K562 (cell line): ENCODE data around the gene PACRG. TPM values are rescaled to one million over a fixed set of nuclear protein-coding genes. Genes with fewer than 3 reads are reported as not detected.

Experiments used
- ATAC-seq: fragments of 200-7000 bp; cut with Tn5 transposase; 3 replicates; pipeline ENCODE4 v1.9.1; 2020; ENCODE audit warnings: moderate library complexity
- BruUV-seq: library from RNA; stranded (reverse); fragments of 400-500 nt; replicated peaks from 2 replicates; lab custom pipeline; 2021; lab: Mats Ljungman, UMichigan
- CTCF ChIA-PET: fragments of 300-600 bp; formaldehyde crosslinking; extraction: SDS; loops from one replicate; lab custom pipeline; 2021; ENCODE audit warnings: low intra/inter-chr PET ratio; lab: Yijun Ruan, JAX
- POLR2A ChIA-PET: fragments of 300-600, 350-650 bp; sonication (Branson Sonifier 250); formaldehyde crosslinking; extraction: SDS; loops from one replicate; lab custom pipeline; 2021; ENCODE audit warnings: antibody characterized with exemption, inconsistent platforms; lab: Yijun Ruan, JAX
- DNase-seq, 4 experiments: peaks; one replicate each; pipeline versions ENCODE4 v3.0.0 to v3.0.0-alpha.2; 2011 to 2018; ENCODE audit warnings: low spot score in 3 of 4, mixed read lengths in 3 of 4; ENCODE audit errors: extremely low read depth in 1 of 4
- FAIRE-seq: peaks from 2 replicates; lab custom pipeline; 2011; peaks lifted over from hg19 to GRCh38; lab: Jason Lieb, UNC
- H2AFZ ChIP-seq: 2 replicates; pipeline ENCODE4 v1.6.0; 2011; ENCODE audit warnings: low read depth, low read length, control low read depth, inconsistent platforms
- H3K27ac ChIP-seq: fragments of 200-600 bp; 3 replicates; pipeline ENCODE4 v1.8.0; 2011; ENCODE audit warnings: low read depth, mild to moderate bottlenecking, control low read depth, inconsistent platforms, low read length, moderate library complexity, mixed read lengths; ENCODE audit errors: extremely low read depth
- H3K27me3 ChIP-seq, 2 experiments: fragments of 300-600 bp in 1 of 2; 2 replicates in 1 of 2; 3 replicates in 1 of 2; pipeline versions ENCODE4 v1.6.0 to v1.8.0; 2011; ENCODE audit warnings: inconsistent platforms in 2 of 2, low read length in 2 of 2, mild to moderate bottlenecking in 1 of 2, mixed read lengths in 1 of 2, moderate library complexity in 1 of 2; ENCODE audit not compliant: control insufficient read depth in 2 of 2, insufficient read depth in 2 of 2
- H3K36me3 ChIP-seq: fragments of 300-600 bp; 3 replicates; pipeline ENCODE4 v1.8.0; 2011; ENCODE audit warnings: mild to moderate bottlenecking, low read length, inconsistent platforms; ENCODE audit not compliant: control insufficient read depth, insufficient read depth
- H3K4me1 ChIP-seq, 2 experiments: fragments of 200-600 bp in 1 of 2; replicated peaks in 1 of 2; 2 replicates in 1 of 2; 3 replicates in 1 of 2; pipeline versions ENCODE4 v1.5.1 to v1.8.0; 2011; ENCODE audit warnings: inconsistent platforms in 2 of 2, low read length in 2 of 2, mild to moderate bottlenecking in 1 of 2, mixed read lengths in 1 of 2, moderate library complexity in 1 of 2; ENCODE audit not compliant: control insufficient read depth in 2 of 2, insufficient read depth in 2 of 2
- H3K4me2 ChIP-seq: 2 replicates; pipeline ENCODE4 v1.6.1; 2011; ENCODE audit warnings: low read length, control low read depth, inconsistent platforms, mixed read lengths; ENCODE audit not compliant: insufficient read depth
- H3K4me3 ChIP-seq: fragments of 200-600 bp; sonication (generic), shearing (Covaris generic); 2 replicates; pipeline ENCODE4 v1.5.1; 2016; ENCODE audit warnings: control low read depth, inconsistent platforms
- H3K79me2 ChIP-seq: fragments of 200-600 bp; 3 replicates; pipeline ENCODE4 v1.8.0; 2011; ENCODE audit warnings: low read length, inconsistent platforms; ENCODE audit not compliant: control insufficient read depth, insufficient read depth
- H3K9ac ChIP-seq, 2 experiments: 2 replicates each; pipeline versions ENCODE4 v1.6.0 to v1.6.1; 2011; ENCODE audit warnings: low read depth in 2 of 2, low read length in 2 of 2, control low read depth in 1 of 2, inconsistent platforms in 1 of 2, mild to moderate bottlenecking in 1 of 2, mixed read lengths in 1 of 2; ENCODE audit not compliant: insufficient read depth in 1 of 2
- H3K9me1 ChIP-seq: one replicate; pipeline ENCODE4 v1.6.0; 2011; ENCODE audit warnings: inconsistent platforms, mild to moderate bottlenecking, low read length, moderate library complexity; ENCODE audit not compliant: control insufficient read depth, insufficient read depth
- H3K9me3 ChIP-seq: replicated peaks from 2 replicates; pipeline ENCODE4 v1.5.1; 2011; ENCODE audit warnings: low read depth, low read length, inconsistent platforms; ENCODE audit not compliant: control insufficient read depth, insufficient read depth
- H4K20me1 ChIP-seq: replicated peaks from 2 replicates; pipeline ENCODE4 v1.6.1; 2011; ENCODE audit warnings: low read length, inconsistent platforms, mixed read lengths; ENCODE audit not compliant: control insufficient read depth, insufficient read depth
- DIDO1 ChIP-seq: fragments of 450-650 bp; IDR thresholded peaks from 2 replicates; pipeline ENCODE4 v1.6.1; 2016; ENCODE audit warnings: low read depth, missing biosample characterization, missing genetic modification characterization
- FUS ChIP-seq: fragments of 200-400 bp; formaldehyde crosslinking; optimal IDR thresholded peaks from 2 replicates; pipeline ENCODE3; 2017; ENCODE audit warnings: low read depth, low read length
- HNRNPK ChIP-seq: fragments of 200-400 bp; formaldehyde crosslinking; IDR thresholded peaks from one replicate; pipeline ENCODE4 v1.6.1; 2018; ENCODE audit warnings: mild to moderate bottlenecking, low read depth, low read length; ENCODE audit not compliant: poor library complexity, severe bottlenecking
- NR1H2 ChIP-seq: sonication (generic); formaldehyde crosslinking; IDR thresholded peaks from 2 replicates; pipeline ENCODE4 v1.4.0; 2020; ENCODE audit warnings: mild to moderate bottlenecking, missing genetic modification reagents
- POLR2A ChIP-seq: fragments of 450-650 bp; conservative IDR thresholded peaks from 2 replicates; pipeline ENCODE4 v1.6.1; 2016
- POLR3A ChIP-seq: IDR thresholded peaks from 2 replicates; pipeline ENCODE4 v1.6.1; 2011; ENCODE audit warnings: borderline replicate concordance, mild to moderate bottlenecking, moderate library complexity; ENCODE audit not compliant: insufficient read length, insufficient read depth; ENCODE audit errors: extremely low read depth
- PRMT5 ChIP-seq: sonication (generic); formaldehyde crosslinking; IDR thresholded peaks from 2 replicates; pipeline ENCODE4 v1.5.0; 2020; ENCODE audit warnings: missing genetic modification reagents
- RFX1 ChIP-seq: fragments of 450-650 bp; IDR thresholded peaks from 2 replicates; pipeline ENCODE4 v1.6.1; 2016; ENCODE audit warnings: mild to moderate bottlenecking, moderate library complexity
- RNF2 ChIP-seq: sonication (generic); IDR thresholded peaks from 2 replicates; pipeline ENCODE4 v1.6.1; 2016
- SMARCA4 ChIP-seq: fragments of 450-650 bp; IDR thresholded peaks from 2 replicates; pipeline ENCODE4 v1.6.1; 2016
- SP2 ChIP-seq: IDR thresholded peaks from 2 replicates; pipeline ENCODE4 v1.6.1; 2011; ENCODE audit warnings: mild to moderate bottlenecking, low read depth, low read length, moderate library complexity; ENCODE audit not compliant: poor library complexity, severe bottlenecking; ENCODE audit errors: extremely low read depth
- TRIM28 ChIP-seq: fragments of 450-650 bp; IDR thresholded peaks from 2 replicates; pipeline ENCODE4 v1.6.1; 2017
- WHSC1 ChIP-seq: IDR thresholded peaks from one replicate; pipeline ENCODE4 v1.6.1; 2012; ENCODE audit warnings: low read length, control low read depth, inconsistent platforms
- ZNF561 ChIP-seq: fragments of 450-650 bp; formaldehyde crosslinking; conservative IDR thresholded peaks from 2 replicates; pipeline ENCODE4 v1.4.0; 2020; ENCODE audit warnings: mild to moderate bottlenecking, moderate library complexity
- WGBS: fragments of 100-300 bp; shearing (Covaris generic); methylation state at CpG from one replicate; pipeline ENCODE4 v1.1.6; 2016; ENCODE audit warnings: low coverage, mixed read lengths; ENCODE audit not compliant: insufficient coverage; ENCODE audit errors: missing lambda C conversion rate; 5-methylcytosine and 5-hydroxymethylcytosine counted together
- in situ Hi-C: fragments of 300-500 bp; cut with MboI; formaldehyde crosslinking; loops from 4 replicates; pipeline ENCODE4 v1.15.0; 2018; ENCODE audit warnings: inconsistent platforms, mixed read lengths
- intact Hi-C: fragments of 100-400 bp; cut with micrococcal nuclease; formaldehyde crosslinking; loops from 2 replicates; pipeline ENCODE4 v1.14.2; 2022
- polyA plus RNA-seq, 8 experiments: library from polyadenylated mRNA; depleted of rRNA in 4 of 8; stranded (reverse) in 5 of 8; unstranded in 3 of 8; fragments of >200 nt; fragmentation: Nextera tagmentation in 2 of 8; fragmentation: Illumina TruSeq in 1 of 8; extraction: Ambion mirVana in 2 of 8; extraction: Trizol in 1 of 8; gene quantifications; 2 replicates each; pipeline versions ENCODE4 v1.2.1 to v1.2.3, GENCODE V29; 2011 to 2014; ENCODE audit warnings: inconsistent platforms in 1 of 8, missing spikeins in 1 of 8
- total RNA-seq, 7 experiments: library from RNA; depleted of rRNA in 6 of 7; stranded (reverse); fragments of >200 nt in 6 of 7; fragmentation: Illumina TruSeq in 2 of 7; extraction: Trizol in 2 of 7; gene quantifications; 2 replicates each; pipeline versions ENCODE4 v1.2.1 to v1.2.3, GENCODE V29; 2011 to 2021; ENCODE audit warnings: low replicate concordance in 1 of 7
- TF ChIP-seq, protein P1 (sequence below): IDR thresholded peaks from 2 replicates; pipeline ENCODE4 v1.6.1; 2016; ENCODE audit warnings: missing genetic modification characterization, missing compliant biosample characterization
- TF ChIP-seq, protein P2 (sequence below), 2 experiments: fragments of 450-650 bp; IDR thresholded peaks; 2 replicates each; pipeline ENCODE4 v1.6.1; 2016; ENCODE audit warnings: mild to moderate bottlenecking in 2 of 2, borderline replicate concordance in 1 of 2, low read depth in 1 of 2, moderate library complexity in 1 of 2

Gene PACRG
- total and polyA plus RNA-seq, 9 of the 15 experiments (the other 6 are each of a cell fraction or from before 2014, with no cell fraction given) = 0.04 TPM; not detected in 8

DNA sequence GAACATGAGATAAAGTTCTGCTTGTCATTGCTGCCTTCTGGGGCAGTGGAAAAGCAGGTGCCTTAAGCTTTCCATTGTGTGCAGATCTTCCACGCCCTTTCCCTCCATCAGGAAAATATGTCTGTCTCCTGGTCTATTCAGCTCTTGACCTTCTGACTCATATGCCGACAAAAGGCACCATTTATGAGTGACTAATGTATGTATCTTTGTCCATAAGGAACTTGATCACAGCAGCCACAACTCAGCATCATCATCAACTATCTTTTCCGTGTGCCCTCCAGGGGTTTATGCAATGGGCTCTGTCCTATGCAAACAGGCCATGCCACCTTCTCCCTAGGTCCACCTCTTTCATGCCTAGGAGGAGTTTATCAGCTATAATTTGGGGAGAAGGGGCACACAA is 584.1 kb downstream of the PACRG start:
- Histone ChIP-seq H3K36me3 (no peaks in the 10 kb centered on the region), H3K9ac (no peak overlapping the region), H3K79me2 (no peaks in the 10 kb centered on the region), H3K4me2 (no peak overlapping the region), H2AFZ (no peak overlapping the region), H3K4me1 (no peaks in the 10 kb centered on the region), H3K27me3 (peaks cover 52 to 64% of the 10 kb centered on the region in 2 experiments), H3K9me1 (no peaks in the 10 kb centered on the region), H3K27ac (no peak overlapping the region), H4K20me1 (no peaks in the 10 kb centered on the region), H3K4me3 (no peak overlapping the region), H3K9me3 (no peaks in the 10 kb centered on the region)
- no peak for ATAC-seq
- intact Hi-C loops = no loop called here
- no peak for FAIRE-seq
- no TSS peak for BruUV-seq
- ChIA-PET POLR2A (interaction anchor here (0.7 to 1.0 kb wide), 2 partner anchors 8 to 22 kb away, joined by 3 read pairs; no protein-coding TSS in a partner anchor), CTCF (no interaction called here)
- in situ Hi-C loops = no loop called here
- WGBS = 0% methylated on average over 3 of the region's 3 CpGs
- DNase-seq = no peak
- TF ChIP-seq DIDO1 (no peak), PRMT5 (CRISPR knock-in tag) (no peak), SMARCA4 (no peak), RNF2 (no peak), FUS (no peak), RFX1 (no peak), POLR3A (no peak), TRIM28 (no peak), WHSC1 (no peak), POLR2A (no peak), HNRNPK (no peak), ZNF561 (CRISPR knock-in tag) (no peak), SP2 (no peak), NR1H2 (CRISPR knock-in tag) (no peak)
- TF ChIP-seq, protein P1, sequence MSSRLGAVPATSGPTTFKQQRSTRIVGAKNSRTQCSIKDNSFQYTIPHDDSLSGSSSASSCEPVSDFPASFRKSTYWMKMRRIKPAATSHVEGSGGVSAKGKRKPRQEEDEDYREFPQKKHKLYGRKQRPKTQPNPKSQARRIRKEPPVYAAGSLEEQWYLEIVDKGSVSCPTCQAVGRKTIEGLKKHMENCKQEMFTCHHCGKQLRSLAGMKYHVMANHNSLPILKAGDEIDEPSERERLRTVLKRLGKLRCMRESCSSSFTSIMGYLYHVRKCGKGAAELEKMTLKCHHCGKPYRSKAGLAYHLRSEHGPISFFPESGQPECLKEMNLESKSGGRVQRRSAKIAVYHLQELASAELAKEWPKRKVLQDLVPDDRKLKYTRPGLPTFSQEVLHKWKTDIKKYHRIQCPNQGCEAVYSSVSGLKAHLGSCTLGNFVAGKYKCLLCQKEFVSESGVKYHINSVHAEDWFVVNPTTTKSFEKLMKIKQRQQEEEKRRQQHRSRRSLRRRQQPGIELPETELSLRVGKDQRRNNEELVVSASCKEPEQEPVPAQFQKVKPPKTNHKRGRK = no peak
- TF ChIP-seq, protein P2, sequence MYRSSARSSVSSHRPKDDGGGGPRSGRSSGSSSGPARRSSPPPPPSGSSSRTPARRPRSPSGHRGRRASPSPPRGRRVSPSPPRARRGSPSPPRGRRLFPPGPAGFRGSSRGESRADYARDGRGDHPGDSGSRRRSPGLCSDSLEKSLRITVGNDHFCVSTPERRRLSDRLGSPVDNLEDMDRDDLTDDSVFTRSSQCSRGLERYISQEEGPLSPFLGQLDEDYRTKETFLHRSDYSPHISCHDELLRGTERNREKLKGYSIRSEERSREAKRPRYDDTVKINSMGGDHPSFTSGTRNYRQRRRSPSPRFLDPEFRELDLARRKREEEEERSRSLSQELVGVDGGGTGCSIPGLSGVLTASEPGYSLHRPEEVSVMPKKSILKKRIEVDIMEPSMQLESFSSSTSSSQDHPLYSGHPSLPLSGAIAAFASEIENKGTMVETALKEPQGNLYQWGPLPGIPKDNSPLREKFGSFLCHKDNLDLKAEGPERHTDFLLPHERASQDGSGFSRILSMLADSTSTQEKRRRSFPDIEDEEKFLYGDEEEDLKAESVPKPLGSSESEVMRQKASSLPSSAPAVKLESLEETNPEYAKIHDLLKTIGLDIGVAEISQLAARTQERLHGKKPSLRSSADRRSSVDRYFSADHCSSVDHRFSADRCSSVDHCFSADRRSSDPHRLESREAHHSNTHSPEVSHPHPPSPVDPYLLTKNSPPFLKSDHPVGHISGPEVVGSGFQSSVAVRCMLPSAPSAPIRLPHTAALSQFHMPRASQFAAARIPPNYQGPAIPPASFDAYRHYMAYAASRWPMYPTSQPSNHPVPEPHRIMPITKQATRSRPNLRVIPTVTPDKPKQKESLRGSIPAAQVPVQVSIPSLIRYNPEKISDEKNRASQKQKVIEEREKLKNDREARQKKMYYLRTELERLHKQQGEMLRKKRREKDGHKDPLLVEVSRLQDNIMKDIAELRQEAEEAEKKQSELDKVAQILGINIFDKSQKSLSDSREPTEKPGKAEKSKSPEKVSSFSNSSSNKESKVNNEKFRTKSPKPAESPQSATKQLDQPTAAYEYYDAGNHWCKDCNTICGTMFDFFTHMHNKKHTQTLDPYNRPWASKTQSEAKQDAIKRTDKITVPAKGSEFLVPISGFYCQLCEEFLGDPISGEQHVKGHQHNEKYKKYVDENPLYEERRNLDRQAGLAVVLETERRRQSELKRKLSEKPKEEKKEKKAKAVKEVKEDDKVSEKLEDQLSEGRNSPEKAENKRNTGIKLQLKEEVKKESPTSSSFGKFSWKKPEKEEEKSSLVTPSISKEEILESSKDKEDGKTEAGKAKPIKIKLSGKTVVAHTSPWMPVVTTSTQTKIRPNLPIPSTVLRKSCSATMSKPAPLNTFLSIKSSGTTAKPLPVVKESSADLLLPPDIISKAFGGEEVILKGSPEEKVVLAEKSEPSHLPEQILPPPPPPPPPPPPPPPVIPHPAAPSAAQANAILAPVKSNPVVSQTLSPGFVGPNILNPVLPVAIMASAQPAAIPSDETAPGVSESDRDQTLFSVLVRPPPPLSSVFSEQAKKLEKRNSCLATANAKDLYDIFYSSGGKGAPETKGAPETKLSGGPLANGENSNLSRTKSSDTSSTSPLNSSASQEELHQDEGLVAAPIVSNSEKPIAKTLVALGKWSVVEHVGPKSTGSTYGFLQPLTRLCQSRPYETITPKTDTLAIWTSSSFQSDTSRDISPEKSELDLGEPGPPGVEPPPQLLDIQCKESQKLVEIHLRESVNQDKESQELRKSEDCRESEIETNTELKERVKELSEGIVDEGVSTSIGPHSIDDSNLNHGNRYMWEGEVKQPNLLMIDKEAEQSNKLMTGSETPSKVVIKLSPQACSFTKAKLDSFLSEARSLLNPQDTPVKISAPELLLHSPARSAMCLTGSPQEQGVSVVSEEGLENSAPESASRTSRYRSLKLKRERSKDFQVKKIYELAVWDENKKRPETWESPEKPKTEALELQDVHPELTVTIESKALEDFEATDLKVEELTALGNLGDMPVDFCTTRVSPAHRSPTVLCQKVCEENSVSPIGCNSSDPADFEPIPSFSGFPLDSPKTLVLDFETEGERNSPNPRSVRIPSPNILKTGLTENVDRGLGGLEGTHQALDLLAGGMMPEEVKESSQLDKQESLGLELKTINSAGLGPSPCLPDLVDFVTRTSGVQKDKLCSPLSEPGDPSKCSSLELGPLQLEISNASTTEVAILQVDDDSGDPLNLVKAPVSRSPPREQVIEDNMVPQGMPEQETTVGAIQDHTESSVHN (IDR thresholded peaks at IDR 0.05; ENCODE audit: borderline replicate concordance in 1 of 2, low read depth in 1 of 2) = no peak
